Ammon's horn (tissue), 1 donor: ENCODE measurements around the gene ZNF813.

Source experiments
- DNase-seq: peaks from one replicate; pipeline ENCODE4 v3.0.0-alpha.2; 2016; ENCODE audit warnings: low spot score

The ZNF813 gene

GRCh38 chr19:53520547-53521372, 53.2 kb downstream of the ZNF813 start:
- DNase-seq = peak; percentile 97

GRCh38 chr19:53521373-53522202, 54.1 kb downstream of the ZNF813 start:
- no peak for DNase-seq

GRCh38 chr19:53525922-53526321, 58.4 kb downstream of the ZNF813 start:
- no peak for DNase-seq

- DNase-seq = no peak
These were observed 63.1 kb downstream of the ZNF813 start for GRCh38 chr19:53530622-53531021.

- DNase-seq = no peak
These were observed 63.9 kb downstream of the ZNF813 start for GRCh38 chr19:53531457-53531856.

- no peak for DNase-seq
These were observed 64.8 kb downstream of the ZNF813 start for GRCh38 chr19:53532362-53532761.

- no peak for DNase-seq
These were observed 68.7 kb downstream of the ZNF813 start for GRCh38 chr19:53536225-53536548.

GRCh38 chr19:53537121-53537520, 69.6 kb downstream of the ZNF813 start:
- DNase-seq = no peak

- DNase-seq = peak; percentile 87
These were observed 70.2 kb downstream of the ZNF813 start, which contains the start of gene ZNF331 for GRCh38 chr19:53537521-53538377. TSS of gene ZNF331 (plus strand) at chr19:53538145. CDS start at chr19:53569377, 31,232 bp downstream.

- DNase-seq = no peak
These were observed 71.0 kb downstream of the ZNF813 start for GRCh38 chr19:53538378-53539109.

GRCh38 chr19:53540091-53540490, 72.6 kb downstream of the ZNF813 start:
- DNase-seq = no peak

GRCh38 chr19:53541971-53542370, 74.4 kb downstream of the ZNF813 start:
- no peak for DNase-seq

- DNase-seq = no peak
These were observed 77.9 kb downstream of the ZNF813 start for GRCh38 chr19:53545271-53546065.
